K562 (cell line): ENCODE data around the gene USH1G. TPM values are rescaled to one million over a fixed set of nuclear protein-coding genes. Genes with fewer than 3 reads are reported as not detected.
A peak's percentile ranks its signal among the peaks of the same experiment; 100 is the strongest.

Experiments used
- CEBPG ChIP-seq, 3 experiments: fragments of 200-800 bp in 1 of 3; sonication (Bioruptor generic) in 1 of 3; sonication (generic) in 1 of 3; formaldehyde crosslinking in 1 of 3; IDR thresholded peaks in 2 of 3; conservative IDR thresholded peaks in 1 of 3; 2 replicates each; pipeline versions ENCODE4 v1.6.1 to v1.8.0; 2016 to 2022; ENCODE audit warnings: missing compliant biosample characterization in 2 of 3, missing genetic modification characterization in 2 of 3, mild to moderate bottlenecking in 1 of 3, missing genetic modification reagents in 1 of 3
- CHD2 ChIP-seq: IDR thresholded peaks from 2 replicates; pipeline ENCODE4 v1.6.1; 2011; ENCODE audit warnings: low read depth, low read length
- CHD4 ChIP-seq: fragments of 200-600 bp; sonication (generic); IDR thresholded peaks from 3 replicates; pipeline ENCODE4 v1.6.1; 2012; ENCODE audit warnings: low read depth, mild to moderate bottlenecking, mixed read lengths, low read length, inconsistent platforms; ENCODE audit not compliant: insufficient read depth, insufficient replicate concordance, poor library complexity, severe bottlenecking
- EGR1 ChIP-seq: fragments of 450-650 bp; conservative IDR thresholded peaks from 2 replicates; pipeline ENCODE4 v1.6.1; 2017; ENCODE audit warnings: mild to moderate bottlenecking
- EHMT2 ChIP-seq: fragments of 450-650 bp; IDR thresholded peaks from 2 replicates; pipeline ENCODE4 v1.6.1; 2018; ENCODE audit warnings: antibody characterized with exemption
- FUS ChIP-seq: fragments of 200-400 bp; formaldehyde crosslinking; optimal IDR thresholded peaks from 2 replicates; pipeline ENCODE3; 2017; ENCODE audit warnings: low read depth, low read length
- GABPB2 ChIP-seq: fragments of 250-450 bp; sonication (Bioruptor Pico); conservative IDR thresholded peaks from 2 replicates; pipeline ENCODE4 v1.5.1; 2021; ENCODE audit warnings: mild to moderate bottlenecking
- HNRNPUL1 ChIP-seq: fragments of 200-400 bp; formaldehyde crosslinking; IDR thresholded peaks from 2 replicates; pipeline ENCODE4 v1.6.1; 2017; ENCODE audit warnings: low read length
- NR2C2 ChIP-seq, 2 experiments: fragments of 200-800 bp in 1 of 2; sonication (Bioruptor generic) in 1 of 2; sonication (generic) in 1 of 2; formaldehyde crosslinking in 1 of 2; IDR thresholded peaks; 2 replicates each; pipeline versions ENCODE4 v1.6.1 to v1.8.0; 2016 to 2022; ENCODE audit warnings: mild to moderate bottlenecking in 1 of 2, missing compliant biosample characterization in 1 of 2, missing genetic modification characterization in 1 of 2, missing genetic modification reagents in 1 of 2
- PURB ChIP-seq: sonication (generic); formaldehyde crosslinking; IDR thresholded peaks from 2 replicates; pipeline ENCODE4 v1.9.0; 2021; ENCODE audit warnings: low read depth, mild to moderate bottlenecking, missing genetic modification reagents
- RAD51 ChIP-seq: fragments of 450-650 bp; IDR thresholded peaks from 2 replicates; pipeline ENCODE4 v1.7.1; 2016; ENCODE audit warnings: low read depth, mild to moderate bottlenecking, borderline replicate concordance
- RBM17 ChIP-seq: fragments of 200-400 bp; formaldehyde crosslinking; IDR thresholded peaks from 2 replicates; pipeline ENCODE4 v1.6.1; 2017; ENCODE audit warnings: low read depth, mild to moderate bottlenecking, low read length, borderline replicate concordance
- RCOR1 ChIP-seq, 2 experiments: IDR thresholded peaks; 2 replicates each; pipeline ENCODE4 v1.6.1; 2012; ENCODE audit warnings: low read depth in 2 of 2, low read length in 2 of 2, borderline replicate concordance in 1 of 2, improper control_type of control experiment in 1 of 2
- SREBF1 ChIP-seq: fragments of 150-350 bp; IDR thresholded peaks from 2 replicates; pipeline ENCODE4 v1.6.1; 2014; ENCODE audit warnings: antibody characterized with exemption, low read depth, low read length, borderline replicate concordance
- SUPT5H ChIP-seq: fragments of 450-650 bp; IDR thresholded peaks from 2 replicates; pipeline ENCODE4 v1.6.1; 2016
- polyA plus RNA-seq, 8 experiments: library from polyadenylated mRNA; depleted of rRNA in 4 of 8; stranded (reverse) in 5 of 8; unstranded in 3 of 8; fragments of >200 nt; fragmentation: Nextera tagmentation in 2 of 8; fragmentation: Illumina TruSeq in 1 of 8; extraction: Ambion mirVana in 2 of 8; extraction: Trizol in 1 of 8; gene quantifications; 2 replicates each; pipeline versions ENCODE4 v1.2.1 to v1.2.3, GENCODE V29; 2011 to 2014; ENCODE audit warnings: inconsistent platforms in 1 of 8, missing spikeins in 1 of 8
- total RNA-seq, 7 experiments: library from RNA; depleted of rRNA in 6 of 7; stranded (reverse); fragments of >200 nt in 6 of 7; fragmentation: Illumina TruSeq in 2 of 7; extraction: Trizol in 2 of 7; gene quantifications; 2 replicates each; pipeline versions ENCODE4 v1.2.1 to v1.2.3, GENCODE V29; 2011 to 2021; ENCODE audit warnings: low replicate concordance in 1 of 7
- TF ChIP-seq, protein P1 (sequence below), 3 experiments: fragments of 200-800 bp in 1 of 3; fragments of 250-450 bp in 1 of 3; fragments of 450-650 bp in 1 of 3; sonication (Bioruptor Pico) in 1 of 3; sonication (Bioruptor generic) in 1 of 3; formaldehyde crosslinking in 1 of 3; IDR thresholded peaks; 2 replicates each; pipeline versions ENCODE4 v1.6.1 to v1.8.0; 2016 to 2022; ENCODE audit warnings: mild to moderate bottlenecking in 2 of 3, missing genetic modification characterization in 2 of 3, missing compliant biosample characterization in 1 of 3, moderate library complexity in 1 of 3
- TF ChIP-seq, protein P2 (sequence below): sonication (generic); formaldehyde crosslinking; IDR thresholded peaks from 2 replicates; pipeline ENCODE4 v1.9.0; 2022; ENCODE audit warnings: mild to moderate bottlenecking, missing genetic modification reagents
- TF ChIP-seq, protein P3 (sequence below): sonication (generic); formaldehyde crosslinking; IDR thresholded peaks from 2 replicates; pipeline ENCODE4 v1.8.0; 2022; ENCODE audit warnings: missing genetic modification reagents, mild to moderate bottlenecking, borderline replicate concordance
- TF ChIP-seq, protein P4 (sequence below): sonication (generic); formaldehyde crosslinking; IDR thresholded peaks from 2 replicates; pipeline ENCODE4 v1.8.1; 2023; ENCODE audit warnings: mild to moderate bottlenecking, missing genetic modification reagents, moderate library complexity

USH1G gene
- total and polyA plus RNA-seq, 9 of the 15 experiments (the other 6 are each of a cell fraction or from before 2014, with no cell fraction given): 0.22 to 1.00 (median 0.64) TPM; not detected in 2

DNA sequence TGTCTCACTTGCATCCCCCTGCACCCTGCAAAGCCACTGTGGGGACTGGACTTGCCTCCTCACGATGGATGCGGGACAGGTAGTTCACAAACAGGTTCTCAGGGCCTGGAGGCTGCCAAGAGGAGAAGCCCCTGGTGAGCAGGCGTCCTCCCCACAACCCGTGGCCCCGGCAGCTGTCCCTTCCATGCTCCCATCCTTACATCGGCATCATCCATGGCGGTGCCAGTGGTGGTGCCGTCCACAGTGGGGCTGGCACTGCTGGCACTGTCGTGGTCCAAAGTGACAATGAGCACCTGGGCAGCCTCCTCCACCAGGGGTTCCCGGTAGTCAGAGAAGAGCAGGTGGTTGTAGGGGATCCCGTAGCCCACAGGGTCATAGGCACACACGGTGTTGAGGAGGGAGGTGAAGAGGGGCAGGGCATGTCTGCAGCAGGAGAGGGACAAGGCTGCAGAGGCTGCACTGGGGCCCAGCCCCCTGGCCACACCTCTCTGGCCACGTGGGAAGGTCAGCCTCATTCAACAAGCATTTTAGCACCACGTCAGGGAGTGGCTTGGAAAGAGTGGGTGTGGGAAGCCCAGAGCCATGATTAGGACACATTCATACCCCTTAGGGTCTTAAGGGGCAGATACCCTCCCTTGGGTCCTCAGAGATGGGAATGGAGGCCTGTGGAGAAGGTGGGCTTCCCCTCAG lies 36.9 kb upstream of the USH1G start (continued):
- TF ChIP-seq PURB (CRISPR knock-in tag) (no peak), HNRNPUL1 (no peak), RBM17 (no peak), GABPB2 (CRISPR knock-in tag) (no peak), CHD2 (no peak), CEBPG (CRISPR knock-in tag; IDR thresholded peaks at IDR 0.05) (0 out of 2 replicates have a peak, but pooled peaks have one; percentile 6), CEBPG (tag; conservative IDR thresholded peaks at IDR 0.05 in 1 of 2, IDR thresholded peaks at IDR 0.05 in 1 of 2) (no peak), NR2C2 (CRISPR knock-in tag; IDR thresholded peaks at IDR 0.05) (no peak), NR2C2 (tag; IDR thresholded peaks at IDR 0.05) (peak; percentile 5; the same call in 1 of the 2 replicates), FUS (no peak), EHMT2 (no peak), RAD51 (peak; percentile 15; the same call in 1 of the 2 replicates), CHD4 (no peak), SREBF1 (no peak), EGR1 (peak; percentile 47), SUPT5H (no peak), RCOR1 (IDR thresholded peaks at IDR 0.05; ENCODE audit: borderline replicate concordance in 1 of 2, low read depth in 2 of 2, low read length in 2 of 2) (no peak)
- TF ChIP-seq, protein P1, sequence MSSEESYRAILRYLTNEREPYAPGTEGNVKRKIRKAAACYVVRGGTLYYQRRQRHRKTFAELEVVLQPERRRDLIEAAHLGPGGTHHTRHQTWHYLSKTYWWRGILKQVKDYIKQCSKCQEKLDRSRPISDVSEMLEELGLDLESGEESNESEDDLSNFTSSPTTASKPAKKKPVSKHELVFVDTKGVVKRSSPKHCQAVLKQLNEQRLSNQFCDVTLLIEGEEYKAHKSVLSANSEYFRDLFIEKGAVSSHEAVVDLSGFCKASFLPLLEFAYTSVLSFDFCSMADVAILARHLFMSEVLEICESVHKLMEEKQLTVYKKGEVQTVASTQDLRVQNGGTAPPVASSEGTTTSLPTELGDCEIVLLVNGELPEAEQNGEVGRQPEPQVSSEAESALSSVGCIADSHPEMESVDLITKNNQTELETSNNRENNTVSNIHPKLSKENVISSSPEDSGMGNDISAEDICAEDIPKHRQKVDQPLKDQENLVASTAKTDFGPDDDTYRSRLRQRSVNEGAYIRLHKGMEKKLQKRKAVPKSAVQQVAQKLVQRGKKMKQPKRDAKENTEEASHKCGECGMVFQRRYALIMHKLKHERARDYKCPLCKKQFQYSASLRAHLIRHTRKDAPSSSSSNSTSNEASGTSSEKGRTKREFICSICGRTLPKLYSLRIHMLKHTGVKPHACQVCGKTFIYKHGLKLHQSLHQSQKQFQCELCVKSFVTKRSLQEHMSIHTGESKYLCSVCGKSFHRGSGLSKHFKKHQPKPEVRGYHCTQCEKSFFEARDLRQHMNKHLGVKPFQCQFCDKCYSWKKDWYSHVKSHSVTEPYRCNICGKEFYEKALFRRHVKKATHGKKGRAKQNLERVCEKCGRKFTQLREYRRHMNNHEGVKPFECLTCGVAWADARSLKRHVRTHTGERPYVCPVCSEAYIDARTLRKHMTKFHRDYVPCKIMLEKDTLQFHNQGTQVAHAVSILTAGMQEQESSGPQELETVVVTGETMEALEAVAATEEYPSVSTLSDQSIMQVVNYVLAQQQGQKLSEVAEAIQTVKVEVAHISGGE (CRISPR knock-in tag; IDR thresholded peaks at IDR 0.05): no peak
- TF ChIP-seq, protein P2, sequence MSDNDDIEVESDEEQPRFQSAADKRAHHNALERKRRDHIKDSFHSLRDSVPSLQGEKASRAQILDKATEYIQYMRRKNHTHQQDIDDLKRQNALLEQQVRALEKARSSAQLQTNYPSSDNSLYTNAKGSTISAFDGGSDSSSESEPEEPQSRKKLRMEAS (CRISPR knock-in tag): 0 out of 2 replicates have a peak, but pooled peaks have one; percentile 19
- TF ChIP-seq, protein P3, sequence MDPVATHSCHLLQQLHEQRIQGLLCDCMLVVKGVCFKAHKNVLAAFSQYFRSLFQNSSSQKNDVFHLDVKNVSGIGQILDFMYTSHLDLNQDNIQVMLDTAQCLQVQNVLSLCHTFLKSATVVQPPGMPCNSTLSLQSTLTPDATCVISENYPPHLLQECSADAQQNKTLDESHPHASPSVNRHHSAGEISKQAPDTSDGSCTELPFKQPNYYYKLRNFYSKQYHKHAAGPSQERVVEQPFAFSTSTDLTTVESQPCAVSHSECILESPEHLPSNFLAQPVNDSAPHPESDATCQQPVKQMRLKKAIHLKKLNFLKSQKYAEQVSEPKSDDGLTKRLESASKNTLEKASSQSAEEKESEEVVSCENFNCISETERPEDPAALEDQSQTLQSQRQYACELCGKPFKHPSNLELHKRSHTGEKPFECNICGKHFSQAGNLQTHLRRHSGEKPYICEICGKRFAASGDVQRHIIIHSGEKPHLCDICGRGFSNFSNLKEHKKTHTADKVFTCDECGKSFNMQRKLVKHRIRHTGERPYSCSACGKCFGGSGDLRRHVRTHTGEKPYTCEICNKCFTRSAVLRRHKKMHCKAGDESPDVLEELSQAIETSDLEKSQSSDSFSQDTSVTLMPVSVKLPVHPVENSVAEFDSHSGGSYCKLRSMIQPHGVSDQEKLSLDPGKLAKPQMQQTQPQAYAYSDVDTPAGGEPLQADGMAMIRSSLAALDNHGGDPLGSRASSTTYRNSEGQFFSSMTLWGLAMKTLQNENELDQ (CRISPR knock-in tag): no peak
- TF ChIP-seq, protein P4, sequence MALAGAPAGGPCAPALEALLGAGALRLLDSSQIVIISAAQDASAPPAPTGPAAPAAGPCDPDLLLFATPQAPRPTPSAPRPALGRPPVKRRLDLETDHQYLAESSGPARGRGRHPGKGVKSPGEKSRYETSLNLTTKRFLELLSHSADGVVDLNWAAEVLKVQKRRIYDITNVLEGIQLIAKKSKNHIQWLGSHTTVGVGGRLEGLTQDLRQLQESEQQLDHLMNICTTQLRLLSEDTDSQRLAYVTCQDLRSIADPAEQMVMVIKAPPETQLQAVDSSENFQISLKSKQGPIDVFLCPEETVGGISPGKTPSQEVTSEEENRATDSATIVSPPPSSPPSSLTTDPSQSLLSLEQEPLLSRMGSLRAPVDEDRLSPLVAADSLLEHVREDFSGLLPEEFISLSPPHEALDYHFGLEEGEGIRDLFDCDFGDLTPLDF (CRISPR knock-in tag): no peak
